Suppressor macrophage treated with lipopolysaccharide for 4 hours (primary cell): Measurements from ENCODE around the gene CPA3.

Experiments
- DNase-seq: peaks from one replicate; pipeline ENCODE4 v3.0.0-alpha.2; 2020

Gene CPA3

DNA sequence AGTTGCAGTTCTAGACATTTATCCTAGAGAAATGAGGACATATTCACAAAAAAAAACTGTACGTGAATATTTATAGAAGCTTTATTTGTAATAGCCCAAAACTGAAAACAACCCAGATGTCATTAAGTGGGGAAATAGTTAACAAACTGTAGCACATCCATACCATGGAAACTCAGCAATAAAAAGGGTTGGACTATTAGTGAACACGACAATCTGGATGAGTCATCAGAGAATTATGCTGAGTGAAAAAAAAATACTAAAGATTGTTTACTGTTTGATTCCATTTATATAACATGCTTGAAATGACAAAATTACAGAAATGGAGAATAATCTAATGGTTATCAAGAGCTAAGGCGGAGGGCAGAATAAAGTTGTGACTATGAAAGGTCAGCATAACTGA lies 59.5 kb downstream of the CPA3 start:
- DNase-seq, result no peak

DNA sequence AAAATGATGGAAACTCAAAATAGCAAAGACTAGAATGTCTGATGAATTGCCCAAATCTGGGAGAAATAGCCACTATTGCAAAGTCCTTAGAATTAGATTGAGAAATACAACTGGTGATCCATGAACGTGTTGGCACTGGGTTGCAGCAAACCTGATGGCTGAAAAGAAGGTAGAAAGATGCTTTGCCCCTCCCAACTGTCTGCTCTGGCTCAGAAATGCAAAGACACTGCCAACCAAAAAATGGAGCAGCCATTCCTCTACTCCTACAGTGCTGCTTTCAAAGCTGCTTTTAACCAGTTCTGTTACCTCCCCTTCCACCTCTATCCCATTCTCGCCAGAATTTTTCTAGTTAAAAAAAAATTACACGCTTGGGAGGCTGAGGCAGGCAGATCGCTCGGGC lies 60.7 kb downstream of the CPA3 start:
- DNase-seq, result no peak

DNA sequence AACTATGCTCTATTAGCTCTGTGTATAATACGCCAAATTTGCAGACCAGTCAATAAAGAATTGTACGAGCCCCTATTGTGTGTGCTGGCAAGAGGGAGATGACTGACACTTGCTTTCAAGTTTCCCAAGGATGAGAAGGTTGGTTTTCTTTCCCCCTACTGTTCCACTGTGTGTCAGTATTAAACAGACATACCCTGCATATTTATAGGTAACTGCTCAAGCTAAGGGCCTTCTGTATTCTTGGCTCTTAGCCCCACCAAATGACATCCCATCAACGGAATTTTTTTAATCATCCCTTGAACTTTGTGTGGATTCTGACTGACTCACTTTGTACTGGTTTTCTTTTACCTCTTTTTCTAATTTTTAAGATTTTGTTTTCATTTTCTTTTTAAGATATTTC lies 65.7 kb downstream of the CPA3 start:
- DNase-seq, result no peak

DNA sequence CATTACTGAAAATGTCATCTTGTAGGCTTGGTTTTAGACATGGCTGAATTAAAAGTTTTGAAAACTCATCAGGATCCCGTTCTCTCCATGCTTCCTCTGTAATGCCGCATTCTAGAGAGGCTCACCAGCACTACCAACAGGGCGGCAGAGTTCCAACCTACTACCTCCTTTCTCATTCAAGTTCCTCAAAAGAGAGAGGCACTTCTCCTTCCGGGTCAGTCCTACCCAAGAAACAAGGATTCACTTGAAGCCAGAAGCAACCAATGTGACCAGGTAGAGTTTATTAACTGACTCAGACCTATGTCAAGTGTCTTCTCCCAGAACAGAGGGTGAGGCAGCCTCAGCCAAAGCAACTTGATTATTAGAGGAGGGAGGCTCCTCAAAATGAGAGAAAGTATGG lies 66.5 kb downstream of the CPA3 start:
- DNase-seq, result no peak

DNA sequence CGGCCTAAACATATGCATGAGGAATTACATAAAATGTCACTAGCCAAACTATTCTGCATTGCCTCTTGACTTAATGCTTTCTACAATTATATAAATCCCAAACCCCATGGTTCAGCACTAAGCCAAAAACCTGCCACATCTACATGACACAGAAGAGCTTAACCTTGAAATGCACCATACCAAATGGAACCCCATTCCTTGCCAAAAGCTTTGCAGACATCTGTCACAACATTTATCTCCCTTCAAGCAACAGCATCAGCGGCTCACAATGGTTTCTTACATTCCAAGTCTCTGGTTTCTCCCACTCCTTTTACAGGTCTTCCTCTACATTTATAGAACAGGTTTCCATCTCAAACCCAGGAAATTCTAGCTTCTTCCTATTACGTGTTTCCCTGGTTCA lies 67.9 kb downstream of the CPA3 start:
- DNase-seq, result no peak

DNA sequence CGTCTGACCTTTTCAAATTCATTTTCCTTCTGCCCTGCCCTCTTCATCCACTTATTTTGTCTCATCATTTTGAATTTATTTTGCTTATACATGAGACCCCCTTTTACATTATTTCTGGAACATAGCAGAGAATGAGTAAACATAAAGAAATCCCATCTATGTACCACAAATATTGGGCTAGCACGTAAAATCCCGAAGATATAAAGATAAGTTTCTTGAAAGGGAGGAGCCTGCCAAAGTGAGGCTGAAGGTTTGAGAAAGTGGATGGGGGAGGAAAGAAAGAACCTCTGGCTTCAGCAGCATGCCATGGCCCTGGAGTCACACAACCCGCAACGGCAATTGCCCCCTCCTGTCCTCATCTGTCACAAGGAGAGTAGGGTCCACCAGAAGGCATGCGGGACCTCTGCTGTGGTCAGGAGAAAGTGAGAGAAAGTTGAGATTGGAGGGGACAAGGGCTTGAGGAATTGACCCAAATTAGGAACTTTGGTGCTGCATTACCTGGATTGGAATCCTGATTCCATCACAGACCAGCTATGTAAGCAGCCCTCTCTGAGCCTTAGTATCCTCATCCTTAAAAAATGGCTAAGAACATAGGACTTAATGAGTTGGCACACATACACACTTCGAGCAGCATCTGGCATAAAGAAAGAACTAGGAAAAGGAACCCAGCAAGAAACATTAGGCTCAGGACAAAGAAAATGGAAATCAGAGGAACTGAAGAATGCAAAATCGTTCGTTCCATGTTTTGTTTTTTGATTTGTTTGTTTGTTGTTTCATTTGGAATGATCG lies 72.6 kb downstream of the CPA3 start:
- no peak for DNase-seq

DNA sequence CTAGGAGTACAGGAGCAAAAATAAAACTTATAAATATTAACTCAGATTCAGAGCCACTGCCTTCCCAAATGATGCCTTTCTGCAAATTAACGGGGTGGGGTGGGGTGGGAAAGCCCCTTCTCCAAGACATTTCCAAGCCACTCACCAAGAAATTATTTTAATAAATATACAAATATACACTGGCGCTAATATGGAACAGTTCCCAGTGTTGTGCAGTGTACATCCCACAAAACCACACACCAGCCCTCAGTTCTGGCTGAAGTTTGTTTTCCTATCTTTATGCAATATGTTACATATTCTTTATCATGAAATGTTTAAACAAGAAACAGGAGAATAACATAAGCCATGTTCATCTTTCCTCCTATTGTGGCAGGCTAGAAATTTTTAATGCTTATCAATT lies 73.2 kb downstream of the CPA3 start:
- DNase-seq, result no peak

DNA sequence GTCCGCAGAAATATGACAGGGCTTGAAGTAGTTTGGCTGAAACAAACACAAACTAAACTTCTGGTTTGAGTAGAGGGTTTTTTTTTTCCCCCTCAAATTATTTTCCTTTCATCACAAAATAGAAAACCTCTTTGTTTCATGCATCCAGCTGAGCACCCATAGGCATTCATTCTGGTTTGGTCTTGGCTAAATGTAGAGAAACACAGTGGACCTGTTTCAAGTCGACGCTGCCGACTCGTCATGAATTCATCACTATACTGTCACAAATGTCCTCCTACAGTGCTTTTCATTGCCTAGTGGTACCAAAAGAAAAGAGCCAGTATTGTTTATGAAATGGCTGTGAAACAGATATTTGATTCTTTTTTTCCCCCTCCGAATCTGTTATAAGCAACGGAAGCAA lies 73.8 kb downstream of the CPA3 start:
- no peak for DNase-seq

DNA sequence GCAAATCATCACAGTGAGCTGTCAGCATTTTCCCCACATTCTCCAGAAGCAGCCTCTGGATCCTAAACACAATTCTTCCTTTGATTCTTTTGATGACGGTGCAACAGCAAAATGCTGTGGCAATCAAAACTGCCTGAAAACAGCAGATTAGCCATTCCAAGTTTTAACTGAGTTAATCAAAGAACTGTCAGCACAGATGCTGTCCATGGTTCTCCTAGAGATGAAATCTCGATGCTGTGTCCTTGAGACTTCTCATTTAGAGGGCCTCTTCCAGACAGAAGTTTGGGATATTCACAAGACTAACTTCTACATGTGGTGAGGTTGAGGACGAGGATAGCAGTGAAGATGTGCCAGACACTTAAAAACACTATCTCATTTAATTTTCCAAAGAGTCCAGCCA lies 75.9 kb downstream of the CPA3 start:
- DNase-seq, result no peak

DNA sequence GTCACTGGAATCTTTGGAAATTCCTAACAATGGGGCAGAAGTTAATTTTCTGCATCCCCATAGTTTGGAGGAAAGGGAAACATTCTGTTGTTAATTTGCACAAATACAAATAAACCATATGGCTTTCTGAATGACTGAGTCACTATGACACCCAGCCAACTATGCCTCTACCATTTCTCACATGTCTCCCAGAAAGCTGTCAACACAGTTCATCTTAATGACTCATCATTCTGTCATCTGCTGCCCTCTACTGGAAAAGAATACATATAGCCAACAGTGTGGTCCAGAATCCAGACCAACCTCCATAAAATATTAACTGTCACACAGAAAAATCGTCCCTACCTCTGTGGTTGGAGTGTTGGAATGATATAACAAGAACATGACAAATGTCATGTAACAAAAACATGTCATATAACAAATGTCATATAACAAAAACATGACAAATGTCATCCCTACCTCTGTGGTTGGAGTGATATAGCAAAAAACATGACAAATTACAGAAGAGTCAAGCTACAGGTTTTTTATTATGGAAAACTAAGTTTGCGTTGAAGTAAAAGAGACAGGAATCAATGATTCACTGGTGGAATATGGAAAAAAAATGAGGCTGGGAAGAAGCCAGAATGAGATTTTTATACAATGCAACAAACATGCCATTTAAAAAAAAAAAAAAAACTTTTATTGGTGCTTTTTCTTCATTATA lies 78.6 kb downstream of the CPA3 start:
- peak; percentile 91 for DNase-seq

DNA sequence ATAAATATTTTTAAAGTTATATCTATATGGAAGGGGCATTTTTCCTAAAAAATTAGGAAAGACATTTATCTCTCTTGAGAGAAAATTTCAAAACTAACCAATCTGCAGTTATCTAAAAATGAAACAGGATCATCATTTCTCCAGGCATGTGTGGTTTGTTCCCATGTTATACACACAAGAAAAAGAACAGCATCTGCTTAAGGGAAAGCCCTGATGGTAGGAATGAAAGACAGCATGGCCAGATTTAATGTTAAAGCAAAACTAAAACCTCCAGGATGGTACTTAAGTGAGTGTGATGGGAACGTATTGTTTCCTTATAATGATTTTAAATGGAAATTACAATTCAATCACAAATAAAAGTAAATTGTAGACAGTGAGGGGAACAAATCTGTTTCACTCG lies 80.0 kb downstream of the CPA3 start:
- no peak for DNase-seq
